Keratinocyte (primary cell): ENCODE data around the gene SPATS2L. TPM values are rescaled to one million over a fixed set of nuclear protein-coding genes. Genes with fewer than 3 reads are reported as not detected.

ENCODE experiments used
- DNase-seq: peaks from one replicate; pipeline ENCODE4 v3.0.0-alpha.2; 2011; ENCODE audit warnings: low read depth, missing footprints, low spot score
- FAIRE-seq: peaks from 2 replicates; lab custom pipeline; 2011; peaks lifted over from hg19 to GRCh38; lab: Jason Lieb, UNC
- H2AFZ ChIP-seq: 2 replicates; pipeline ENCODE4 v1.6.0; 2012; ENCODE audit warnings: low read length, control low read depth, inconsistent platforms; ENCODE audit not compliant: control insufficient read depth
- H3K27ac ChIP-seq: 2 replicates; pipeline ENCODE4 v1.5.1; 2011; ENCODE audit warnings: low read length; ENCODE audit not compliant: control insufficient read depth, insufficient read depth
- H3K27me3 ChIP-seq: 3 replicates; pipeline ENCODE4 v1.6.0; 2011; ENCODE audit warnings: low read length; ENCODE audit not compliant: control insufficient read depth, insufficient read depth; ENCODE audit errors: extremely low read depth
- H3K36me3 ChIP-seq, 2 experiments: 2 replicates in 1 of 2; 3 replicates in 1 of 2; pipeline ENCODE4 v1.5.1; 2011; ENCODE audit warnings: low read length in 2 of 2, mild to moderate bottlenecking in 1 of 2; ENCODE audit not compliant: control insufficient read depth in 2 of 2, insufficient read depth in 2 of 2; ENCODE audit errors: extremely low read depth in 1 of 2
- H3K4me1 ChIP-seq: 3 replicates; pipeline ENCODE4 v1.5.1; 2011; ENCODE audit warnings: low read length; ENCODE audit not compliant: control insufficient read depth, insufficient read depth; ENCODE audit errors: extremely low read depth
- H3K4me2 ChIP-seq: 3 replicates; pipeline ENCODE4 v1.6.0; 2011; ENCODE audit warnings: low read depth, low read length; ENCODE audit not compliant: control insufficient read depth, insufficient read depth; ENCODE audit errors: extremely low read depth
- H3K4me3 ChIP-seq, 3 experiments: fragments of 200-600 bp in 1 of 3; sonication (generic) in 1 of 3; 2 replicates in 2 of 3; 3 replicates in 1 of 3; pipeline ENCODE4 v1.5.1; 2011 to 2016; ENCODE audit warnings: low read length in 3 of 3, mild to moderate bottlenecking in 3 of 3, control low read depth in 2 of 3, inconsistent platforms in 1 of 3, low read depth in 1 of 3, mixed read lengths in 1 of 3, mixed run types in 1 of 3, moderate library complexity in 1 of 3; ENCODE audit not compliant: control insufficient read depth in 2 of 3, insufficient read depth in 2 of 3; ENCODE audit errors: extremely low read depth in 1 of 3
- H3K79me2 ChIP-seq: 2 replicates; pipeline ENCODE4 v1.6.0; 2012; ENCODE audit warnings: low read length; ENCODE audit not compliant: control insufficient read depth, insufficient read depth
- H3K9ac ChIP-seq: 3 replicates; pipeline ENCODE4 v1.6.0; 2011; ENCODE audit warnings: low read length; ENCODE audit not compliant: control insufficient read depth, insufficient read depth; ENCODE audit errors: extremely low read depth
- H3K9me1 ChIP-seq: 3 replicates; pipeline ENCODE4 v1.6.0; 2011; ENCODE audit warnings: low read length; ENCODE audit not compliant: control insufficient read depth, insufficient read depth; ENCODE audit errors: extremely low read depth
- H3K9me3 ChIP-seq: 2 replicates; pipeline ENCODE4 v1.5.1; 2012; ENCODE audit warnings: low read depth, low read length; ENCODE audit not compliant: control insufficient read depth
- H4K20me1 ChIP-seq: 3 replicates; pipeline ENCODE4 v1.6.0; 2011; ENCODE audit warnings: low read length; ENCODE audit not compliant: control insufficient read depth, insufficient read depth; ENCODE audit errors: extremely low read depth
- EZH2 ChIP-seq: IDR thresholded peaks from one replicate; pipeline ENCODE4 v1.6.1; 2012; ENCODE audit warnings: inconsistent platforms, mild to moderate bottlenecking, low read length, moderate library complexity
- dilution Hi-C: fragments of 300-500 bp; cut with MboI; formaldehyde crosslinking; loops from one replicate; pipeline ENCODE4 v1.7.0; 2020; ENCODE audit warnings: low sequenced_read_pairs; ENCODE audit not compliant: extremely low pct_ligation_motif_present
- polyA plus RNA-seq, 5 experiments: library from polyadenylated mRNA; depleted of rRNA in 3 of 5; stranded (reverse) in 3 of 5; stranded (forward) in 1 of 5; unstranded in 1 of 5; fragments of >200 nt; gene quantifications; 1 replicate in 1 of 5; 2 replicates in 3 of 5; 3 replicates in 1 of 5; pipeline versions ENCODE4 v1.2.1 to v1.2.3, GENCODE V29; 2011 to 2012; ENCODE audit warnings: missing spikeins in 2 of 5, low read depth in 1 of 5, low replicate concordance in 1 of 5
- TF ChIP-seq, protein P1 (sequence below), 3 experiments: IDR thresholded peaks in 1 of 3; conservative IDR thresholded peaks in 1 of 3; optimal IDR thresholded peaks in 1 of 3; 2 replicates in 2 of 3; 3 replicates in 1 of 3; pipeline versions ENCODE3 to v1.5.1; 2011; ENCODE audit warnings: low read length in 3 of 3, mild to moderate bottlenecking in 3 of 3, moderate library complexity in 2 of 3, control low read depth in 1 of 3, inconsistent platforms in 1 of 3; ENCODE audit not compliant: insufficient read depth in 2 of 3; ENCODE audit errors: extremely low read depth in 1 of 3

The SPATS2L gene
- polyA plus RNA-seq, 1 donor (not counting 4 experiments of a cell fraction or from before 2014, with no cell fraction given), result 95.3 TPM

- FAIRE-seq (no peak), DNase-seq (no peak)
- Histone ChIP-seq H4K20me1 (no peaks in the 10 kb centered on the region), H3K27ac (peak overlapping the region; percentile 29), H3K4me2 (peak overlapping the region; percentile 90), H2AFZ (no peak overlapping the region), H3K4me1 (peaks cover 26% of the 10 kb centered on the region), H3K36me3 (no peaks in the 10 kb centered on the region), H3K27me3 (no peaks in the 10 kb centered on the region), H3K9me3 (no peaks in the 10 kb centered on the region), H3K9ac (peak overlapping the region; percentile 1), H3K9me1 (no peaks in the 10 kb centered on the region), H3K79me2 (peaks cover 34% of the 10 kb centered on the region), H3K4me3 (peak overlapping the region in 2 of 3 experiments; percentile 11 to 67)
- TF ChIP-seq EZH2, result no peak
- TF ChIP-seq, protein P1, sequence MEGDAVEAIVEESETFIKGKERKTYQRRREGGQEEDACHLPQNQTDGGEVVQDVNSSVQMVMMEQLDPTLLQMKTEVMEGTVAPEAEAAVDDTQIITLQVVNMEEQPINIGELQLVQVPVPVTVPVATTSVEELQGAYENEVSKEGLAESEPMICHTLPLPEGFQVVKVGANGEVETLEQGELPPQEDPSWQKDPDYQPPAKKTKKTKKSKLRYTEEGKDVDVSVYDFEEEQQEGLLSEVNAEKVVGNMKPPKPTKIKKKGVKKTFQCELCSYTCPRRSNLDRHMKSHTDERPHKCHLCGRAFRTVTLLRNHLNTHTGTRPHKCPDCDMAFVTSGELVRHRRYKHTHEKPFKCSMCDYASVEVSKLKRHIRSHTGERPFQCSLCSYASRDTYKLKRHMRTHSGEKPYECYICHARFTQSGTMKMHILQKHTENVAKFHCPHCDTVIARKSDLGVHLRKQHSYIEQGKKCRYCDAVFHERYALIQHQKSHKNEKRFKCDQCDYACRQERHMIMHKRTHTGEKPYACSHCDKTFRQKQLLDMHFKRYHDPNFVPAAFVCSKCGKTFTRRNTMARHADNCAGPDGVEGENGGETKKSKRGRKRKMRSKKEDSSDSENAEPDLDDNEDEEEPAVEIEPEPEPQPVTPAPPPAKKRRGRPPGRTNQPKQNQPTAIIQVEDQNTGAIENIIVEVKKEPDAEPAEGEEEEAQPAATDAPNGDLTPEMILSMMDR (optimal IDR thresholded peaks at IDR 0.05 in 1 of 3, IDR thresholded peaks at IDR 0.05 in 1 of 3, conservative IDR thresholded peaks at IDR 0.05 in 1 of 3; ENCODE audit: extremely low read depth in 1 of 3, insufficient read depth in 2 of 3, low read length in 3 of 3), result no peak
- dilution Hi-C loops, result no loop called here
Measured at GRCh38 chr2:200373231-200373630, 66.7 kb downstream of the SPATS2L start.

- H2AFZ ChIP-seq, result no peak overlapping the region
- peak overlapping the region; percentile 29 for H3K27ac ChIP-seq
- peaks cover 28% of the 10 kb centered on the region for H3K4me1 ChIP-seq
- H3K79me2 ChIP-seq, result peaks cover 36% of the 10 kb centered on the region
- DNase-seq (no peak), FAIRE-seq (peak; percentile 80)
- H3K4me3 ChIP-seq, result peak overlapping the region in 2 of 3 experiments; percentile 37 to 67
- no peaks in the 10 kb centered on the region for H3K9me1 ChIP-seq
- H3K4me2 ChIP-seq, result peak overlapping the region; percentile 90
- H3K36me3 ChIP-seq, result no peaks in the 10 kb centered on the region
- dilution Hi-C loops, result no loop called here
- TF ChIP-seq EZH2, result no peak
- TF ChIP-seq, protein P1 (optimal IDR thresholded peaks at IDR 0.05 in 1 of 3, IDR thresholded peaks at IDR 0.05 in 1 of 3, conservative IDR thresholded peaks at IDR 0.05 in 1 of 3; ENCODE audit: extremely low read depth in 1 of 3, insufficient read depth in 2 of 3, low read length in 3 of 3), result no peak
- H3K27me3 ChIP-seq, result no peaks in the 10 kb centered on the region
- peak overlapping the region; percentile 13 for H3K9ac ChIP-seq
- H4K20me1 ChIP-seq, result no peaks in the 10 kb centered on the region
- H3K9me3 ChIP-seq, result no peaks in the 10 kb centered on the region
Measured at GRCh38 chr2:200373973-200374416, 67.5 kb downstream of the SPATS2L start.
